CD4-positive, alpha-beta T cell treated with Interleukin-10 for 1 hour (primary cell): Measurements from ENCODE around the gene KIF16B.

Source experiments
- DNase-seq: peaks from one replicate; pipeline ENCODE4 v3.0.0-alpha.2; 2020

KIF16B gene

DNA sequence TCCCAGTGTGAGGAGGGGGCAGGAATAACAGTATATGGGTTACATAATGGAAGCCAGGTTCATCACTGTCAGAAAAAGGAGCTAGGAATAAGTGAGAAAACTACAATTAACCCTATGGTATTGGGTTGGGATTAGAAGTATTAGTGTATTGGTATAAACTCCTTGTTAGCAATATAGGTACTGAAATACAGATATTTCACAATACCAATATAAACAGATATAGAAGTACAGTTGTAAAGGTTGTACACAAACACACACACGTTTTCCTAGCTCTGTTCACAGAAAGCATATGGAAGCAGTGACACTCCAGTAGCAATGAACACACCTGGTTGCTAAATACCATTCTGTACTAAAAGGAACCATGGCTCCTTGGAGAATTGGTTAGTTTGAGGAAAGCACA, 148.5 kb downstream of the KIF16B start:
- no peak for DNase-seq

DNA sequence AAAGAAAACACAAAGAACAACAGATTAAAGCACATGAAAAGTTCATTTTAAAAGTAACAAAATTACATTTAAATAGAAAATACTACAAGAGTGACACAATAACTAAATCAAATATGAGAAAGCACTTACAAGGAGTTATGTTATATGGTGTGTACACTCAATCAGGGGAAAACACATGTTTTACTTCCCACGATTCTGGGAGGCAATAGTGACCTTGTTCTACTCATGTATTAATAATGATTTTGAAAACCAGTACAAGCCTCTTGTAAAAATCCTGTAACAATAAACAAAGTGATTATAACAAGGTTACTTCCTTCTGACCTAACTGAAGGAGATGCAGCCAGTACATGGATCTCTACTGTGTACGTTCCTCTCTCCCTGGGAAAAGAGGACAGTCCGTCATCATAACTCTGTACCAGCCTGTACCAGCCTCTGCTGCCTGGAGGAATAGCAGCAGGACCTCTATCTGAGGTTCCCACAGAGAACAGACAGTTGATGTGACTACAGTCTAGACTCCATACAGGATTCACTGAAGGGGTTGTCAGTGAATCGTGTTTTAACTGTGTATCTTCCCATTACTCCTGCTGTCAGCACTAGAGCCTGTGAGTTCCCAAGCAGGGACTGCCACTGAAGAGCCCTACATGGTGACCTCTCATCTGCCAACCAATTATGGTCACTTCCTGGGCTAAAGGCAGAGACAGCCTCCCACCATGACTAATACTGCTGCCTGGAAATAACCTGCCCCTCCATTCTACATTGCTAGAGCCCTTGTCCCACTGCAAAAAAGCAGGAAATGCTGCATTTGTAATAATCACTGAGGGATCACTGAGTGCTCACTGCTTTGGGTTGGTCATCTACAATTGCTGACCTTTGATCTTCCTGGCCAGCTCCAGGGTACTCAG, 149.7 kb downstream of the KIF16B start:
- no peak for DNase-seq

DNA sequence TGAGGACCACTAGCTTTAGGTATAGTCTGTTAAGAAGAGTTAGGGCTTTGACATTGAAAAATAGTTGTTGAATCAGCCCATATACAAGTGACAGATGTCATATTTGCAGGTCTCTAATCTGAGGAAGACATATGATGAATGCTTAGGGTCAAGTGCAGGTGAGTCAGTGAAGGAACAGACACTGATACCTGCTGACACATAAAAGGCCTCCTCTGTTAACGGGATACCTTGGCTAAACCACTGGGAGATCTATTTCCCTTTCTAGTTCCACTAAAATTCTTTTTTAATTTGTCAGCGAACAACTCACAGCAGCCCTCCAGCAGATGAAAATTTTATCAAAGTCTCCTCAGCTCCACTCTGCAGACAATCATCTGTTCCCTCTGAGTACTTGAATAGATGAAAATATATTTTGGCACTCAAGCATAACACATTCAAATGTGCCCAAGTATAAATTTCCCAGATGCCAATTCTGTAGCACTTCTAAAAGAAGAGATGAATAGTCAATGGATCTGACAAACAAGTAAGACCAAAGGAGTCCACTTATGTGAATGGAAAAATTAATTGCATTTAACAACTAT, 154.0 kb downstream of the KIF16B start:
- no peak for DNase-seq

DNA sequence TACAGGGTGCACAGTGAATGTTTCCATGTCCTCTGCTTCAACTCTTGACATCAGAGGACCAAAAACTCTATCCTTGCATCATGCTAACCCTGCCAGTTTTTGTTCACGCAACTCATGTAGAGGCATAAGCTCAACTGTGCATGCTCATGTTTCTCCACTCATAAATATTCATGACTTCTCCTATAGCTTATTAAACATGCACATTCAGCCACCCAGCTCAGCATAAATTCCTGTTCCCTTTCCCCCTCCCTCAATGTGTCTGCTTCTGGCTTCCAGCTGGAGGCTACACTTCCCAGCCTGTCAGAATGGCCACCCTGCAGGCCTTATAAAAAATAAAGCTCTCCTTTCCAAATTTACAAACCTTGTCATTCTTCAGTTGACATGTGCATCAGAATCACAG, 154.6 kb downstream of the KIF16B start:
- no peak for DNase-seq

DNA sequence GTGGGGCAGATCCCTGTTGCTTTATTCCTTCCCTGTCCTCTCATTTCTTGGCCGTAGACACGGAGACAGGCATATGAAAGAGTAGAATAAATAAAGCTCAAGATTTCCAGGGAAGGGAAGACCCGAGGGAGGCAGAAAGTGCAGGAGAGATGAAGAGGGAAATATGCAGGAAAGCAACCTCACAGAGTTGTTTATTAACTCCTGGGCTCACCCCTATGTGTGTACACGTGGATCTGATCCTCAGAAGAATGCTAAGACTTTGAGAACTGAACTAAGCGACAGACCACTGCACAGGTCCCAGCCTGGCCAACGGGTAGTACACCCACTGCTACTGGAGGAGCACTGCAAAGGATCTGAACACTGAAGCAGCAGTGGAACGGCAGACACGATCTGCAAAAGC, 156.2 kb downstream of the KIF16B start:
- DNase-seq: no peak

DNA sequence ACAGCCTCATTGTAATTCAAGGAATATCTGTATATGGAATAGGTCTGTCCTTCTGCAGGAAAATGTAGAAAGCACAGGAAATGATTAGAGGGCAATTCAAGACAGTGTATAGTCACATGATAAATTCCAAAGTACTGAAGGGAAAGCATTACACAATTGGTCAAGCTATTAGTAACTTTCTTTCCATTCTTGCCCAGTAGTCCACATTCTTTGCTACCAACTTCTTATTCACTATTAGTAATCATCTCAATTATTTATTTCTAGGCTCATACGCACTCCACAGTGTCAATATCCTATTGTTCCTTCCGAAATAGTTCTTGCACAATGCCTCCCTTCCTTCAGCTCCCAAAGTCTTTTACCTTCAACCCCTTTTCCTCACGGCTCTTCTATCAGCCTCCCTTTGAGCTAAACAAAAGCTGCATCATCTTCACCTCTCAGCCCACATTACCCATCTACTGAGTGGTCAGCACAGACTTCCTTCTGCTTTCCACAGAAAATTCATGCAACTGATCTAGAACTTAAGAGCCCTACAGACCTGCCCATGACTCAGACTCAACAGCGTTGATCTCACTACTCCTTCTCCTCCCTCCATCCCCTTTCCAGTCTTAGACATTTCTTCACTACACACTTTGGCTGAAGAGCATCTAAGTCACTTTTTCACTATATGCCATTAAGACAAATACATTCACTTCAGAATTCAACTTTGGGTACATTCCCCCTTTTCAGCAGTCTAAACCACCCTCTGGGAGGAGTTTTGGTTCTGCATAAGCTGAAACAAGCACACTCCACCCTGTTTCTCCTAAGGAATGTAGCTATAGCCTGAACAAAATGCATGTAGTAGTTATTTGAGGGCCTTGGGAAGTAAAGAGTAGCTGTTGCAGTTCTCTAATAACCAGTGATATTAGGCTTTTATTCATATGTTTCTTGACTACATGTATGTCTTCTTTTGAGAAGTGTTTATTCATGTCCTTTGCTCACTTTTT, 157.9 kb downstream of the KIF16B start:
- DNase-seq: no peak

DNA sequence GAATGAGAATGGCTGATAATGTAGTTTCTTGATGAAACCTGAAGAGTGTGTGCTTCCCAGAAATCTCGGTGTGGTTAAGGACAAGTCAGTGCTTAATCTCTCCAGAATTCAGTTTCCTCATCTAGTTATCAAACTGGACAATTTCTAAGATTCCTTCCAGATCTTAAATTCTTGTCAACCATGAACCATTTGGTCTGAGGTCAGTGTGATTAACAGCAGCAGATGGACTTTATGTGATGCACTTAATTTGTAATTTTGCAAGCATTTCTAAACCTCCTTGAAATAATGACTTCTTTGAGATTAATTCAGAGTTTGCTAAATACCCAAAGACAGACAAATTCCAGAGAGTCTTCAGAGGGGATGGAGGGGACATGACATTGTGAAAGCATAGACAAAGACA, 160.3 kb downstream of the KIF16B start:
- no peak for DNase-seq

DNA sequence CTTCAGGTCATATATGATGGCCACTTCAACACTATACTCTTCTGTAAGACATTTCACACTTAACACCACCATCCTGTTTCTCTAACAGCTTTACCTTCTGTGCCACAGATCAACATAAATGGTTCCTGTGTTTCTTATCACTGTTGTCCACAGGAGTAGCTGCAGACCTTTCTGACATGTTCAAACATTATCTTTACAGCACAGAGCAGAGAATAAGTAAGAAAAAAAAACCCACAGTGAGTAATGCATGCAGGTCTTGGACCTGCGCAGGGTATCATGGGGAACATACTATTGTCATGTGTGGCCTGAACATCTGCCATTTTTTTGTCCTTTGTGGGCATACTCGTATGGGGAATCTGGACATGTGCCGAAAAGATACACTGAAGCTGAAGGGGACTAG, 161.9 kb downstream of the KIF16B start:
- DNase-seq: no peak

DNA sequence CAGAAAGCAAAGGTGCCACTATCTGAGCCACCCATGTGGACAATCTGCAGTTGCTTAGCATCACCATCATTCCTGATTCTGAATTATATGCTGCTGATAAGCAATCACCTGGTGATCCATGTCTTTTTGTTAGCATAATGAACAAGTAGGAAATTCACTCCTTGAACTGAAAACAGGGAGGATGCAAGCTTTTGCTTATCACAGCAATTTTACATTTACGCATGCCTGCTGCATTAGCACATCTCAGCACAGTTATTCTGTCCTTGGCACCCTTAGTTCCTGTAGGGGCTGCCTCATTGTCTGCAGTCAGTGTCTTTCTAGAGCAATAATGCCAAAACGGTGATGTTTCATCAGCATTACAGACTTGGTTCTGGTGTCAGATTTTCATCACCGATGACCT, 162.6 kb downstream of the KIF16B start:
- no peak for DNase-seq

DNA sequence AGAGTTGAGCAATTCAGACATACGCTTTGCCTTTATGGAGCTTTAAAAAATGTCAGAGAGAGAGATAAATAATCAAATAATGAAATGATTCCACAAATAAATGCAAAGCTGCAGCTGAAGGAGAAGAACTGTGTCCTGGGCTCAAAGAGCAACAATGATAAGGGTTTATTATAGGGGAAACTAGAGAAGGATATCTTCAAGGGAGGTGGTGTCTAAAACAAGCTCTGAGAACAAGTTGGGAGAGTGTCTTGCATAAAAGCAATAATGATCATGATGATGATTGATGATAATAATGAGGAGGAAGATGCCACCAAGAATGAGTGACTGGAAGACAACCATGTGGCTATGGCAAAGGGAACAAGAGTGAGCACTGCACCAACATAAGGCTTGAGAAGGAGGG, 164.3 kb downstream of the KIF16B start:
- no peak for DNase-seq

DNA sequence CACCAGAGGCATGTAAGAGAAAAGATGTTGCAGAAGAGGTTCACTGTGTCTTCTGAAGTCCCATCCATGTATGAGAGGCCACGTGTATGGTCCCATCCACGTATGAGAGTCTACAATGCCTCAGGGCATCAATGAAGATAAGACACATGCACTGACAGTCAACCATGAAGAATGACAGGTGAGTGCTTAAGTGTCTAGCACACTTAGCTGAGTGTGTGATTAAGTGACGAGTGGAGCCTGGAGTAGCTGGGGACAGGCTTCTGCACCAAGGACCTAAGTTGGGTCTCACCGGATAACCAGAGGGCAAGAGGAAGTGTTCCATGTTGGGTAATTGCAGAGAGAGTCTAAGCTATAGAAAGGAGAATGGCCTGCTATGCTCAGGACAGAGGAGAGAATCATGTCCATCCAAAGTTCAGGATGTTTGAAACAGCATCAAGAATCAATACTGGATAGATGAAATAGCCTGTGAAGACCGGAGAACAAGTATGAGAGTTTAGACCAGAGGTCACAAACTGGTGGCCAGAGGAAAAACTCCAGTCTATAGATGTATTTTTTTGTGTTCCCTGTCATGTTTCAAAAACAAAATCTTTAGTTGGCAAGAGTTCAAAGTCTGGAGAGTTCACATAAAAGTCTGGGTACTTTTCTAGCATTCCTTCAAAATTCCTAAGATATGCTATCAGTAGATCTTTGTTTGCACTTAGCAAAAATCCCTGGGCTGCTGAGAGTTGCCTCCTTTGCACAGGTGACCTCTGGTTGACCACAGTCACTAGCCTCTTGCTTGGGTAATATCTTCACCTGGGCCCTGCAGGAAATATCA, 165.8 kb downstream of the KIF16B start:
- no peak for DNase-seq

DNA sequence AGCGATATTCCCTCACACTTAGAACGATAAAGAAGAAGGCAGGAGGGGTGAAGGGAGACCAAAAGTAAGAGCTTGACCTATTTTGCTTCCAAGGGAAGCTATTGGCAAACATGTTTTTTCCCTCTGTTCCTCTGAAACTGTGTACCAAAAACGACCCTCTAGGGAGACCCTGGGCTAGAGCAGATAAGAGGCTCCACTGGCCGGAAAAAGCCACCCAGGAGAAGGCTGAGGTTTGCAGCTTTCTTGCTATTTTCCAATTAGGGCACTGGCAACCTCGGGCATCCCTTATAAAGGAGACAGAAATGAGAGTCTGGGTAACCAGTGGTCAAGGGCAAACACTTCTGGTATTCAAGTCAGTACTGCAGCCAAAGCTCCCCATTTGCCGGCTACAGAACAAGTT, 168.0 kb downstream of the KIF16B start:
- DNase-seq: no peak

DNA sequence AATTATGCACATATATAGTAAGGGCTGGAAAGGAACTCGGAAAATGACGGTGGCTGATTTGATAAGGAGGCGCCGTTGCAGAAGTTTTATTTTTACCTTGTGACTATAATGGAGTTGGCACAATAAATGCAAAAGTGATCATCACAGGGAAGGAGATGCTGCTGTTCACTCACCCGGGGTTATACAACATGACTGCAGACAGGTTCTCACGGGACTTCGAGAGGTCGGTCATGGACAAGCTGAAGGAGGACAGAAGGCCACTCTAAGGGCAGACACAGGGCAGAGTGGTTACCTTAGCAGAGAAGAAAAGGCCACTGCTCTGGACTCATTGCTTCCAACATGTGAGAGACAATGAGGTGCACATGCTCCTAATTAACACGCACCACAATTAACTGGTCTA, 168.6 kb downstream of the KIF16B start:
- no peak for DNase-seq

DNA sequence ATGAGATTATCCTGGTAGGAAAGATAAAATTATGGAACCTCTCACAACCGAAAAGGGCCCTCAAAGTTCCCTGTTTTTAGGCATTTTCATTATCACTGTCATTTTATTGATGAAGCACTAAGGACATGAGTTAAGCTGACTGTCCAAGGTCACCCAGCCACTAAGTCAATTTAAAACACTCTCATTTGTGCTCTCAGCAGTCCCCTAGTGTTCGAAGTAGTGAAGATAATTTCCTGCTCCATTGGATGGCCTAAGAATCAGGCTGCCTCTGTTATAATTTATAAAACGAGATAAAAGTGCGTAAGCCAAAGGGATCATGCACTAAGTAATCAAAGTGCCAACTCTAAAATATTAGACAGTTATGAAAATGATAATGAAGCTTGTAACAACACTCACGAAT, 169.1 kb downstream of the KIF16B start:
- DNase-seq: no peak

DNA sequence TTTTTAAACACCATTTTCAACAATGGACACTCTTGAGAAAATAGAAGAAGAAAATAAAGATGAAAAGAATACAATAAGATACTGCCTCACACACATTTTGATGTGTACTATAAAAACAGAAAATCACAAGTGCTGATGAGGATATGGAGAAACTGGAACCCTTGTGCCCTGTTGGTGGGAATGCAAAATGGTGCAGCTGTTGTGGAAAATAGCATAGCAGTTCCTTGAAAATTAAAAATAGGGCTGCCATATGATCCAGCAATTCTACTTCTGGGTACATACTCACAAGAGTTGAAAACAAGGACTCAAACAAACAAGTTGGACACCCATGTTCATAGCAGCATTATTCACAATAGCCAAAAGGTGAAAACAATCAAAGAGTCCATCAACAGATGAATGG, 173.0 kb downstream of the KIF16B start:
- DNase-seq: no peak

DNA sequence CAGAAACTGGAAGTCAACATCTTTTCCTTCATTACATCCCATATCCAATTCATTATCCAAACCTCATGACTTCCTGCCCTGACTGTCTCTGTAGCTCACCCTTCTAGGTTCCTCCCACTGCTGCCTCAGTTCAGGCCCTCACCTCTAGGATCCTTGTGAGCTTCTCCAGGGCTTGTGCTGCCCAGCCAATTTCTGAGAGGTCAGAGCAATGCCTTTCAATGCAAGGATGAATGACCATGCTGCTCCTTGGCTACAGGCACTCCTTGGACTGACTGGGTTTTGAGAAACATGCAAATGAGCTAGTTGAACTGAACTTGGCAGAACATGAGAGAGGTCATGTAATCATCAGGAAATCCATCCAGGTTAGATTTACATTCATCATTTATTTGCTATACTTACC, 173.4 kb downstream of the KIF16B start:
- DNase-seq: no peak

DNA sequence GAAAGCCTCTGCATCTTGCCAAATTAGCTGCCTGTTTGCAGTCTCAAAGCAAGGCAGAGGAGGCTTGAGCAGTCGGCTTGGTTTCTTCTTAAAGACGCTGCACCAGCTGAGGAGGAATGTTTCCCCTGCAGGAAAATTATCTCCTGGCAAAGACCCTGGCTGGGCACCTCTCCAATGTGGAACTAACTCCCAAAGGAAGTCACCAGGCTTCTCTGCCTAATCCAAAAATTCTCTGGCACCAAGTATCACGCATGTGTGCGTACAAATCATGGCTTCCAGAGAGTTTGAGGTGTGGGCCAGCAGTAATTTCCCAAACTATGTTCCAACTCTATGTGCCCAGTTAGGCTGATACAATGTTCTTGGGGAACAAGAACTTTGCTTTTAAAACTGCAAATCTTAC, 176.2 kb downstream of the KIF16B start:
- DNase-seq: no peak

DNA sequence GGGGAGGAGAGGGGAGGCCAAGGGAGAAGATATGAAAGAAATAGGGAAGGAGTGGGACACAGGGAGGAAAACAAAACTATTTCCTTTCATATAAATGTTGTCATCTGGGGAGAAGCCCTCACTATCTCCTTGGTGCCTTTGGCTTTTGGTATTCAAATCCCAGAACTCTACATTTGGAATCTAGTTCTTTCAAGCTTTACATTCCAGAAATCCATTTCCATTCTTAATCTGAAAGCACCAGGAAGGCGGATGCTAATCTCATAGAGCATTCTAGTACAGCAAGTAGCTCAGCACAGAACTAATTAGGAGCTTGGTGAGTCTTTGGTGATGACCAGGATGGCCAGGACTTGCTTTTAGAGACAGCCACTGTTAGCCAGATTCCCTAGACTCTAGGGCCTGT, 177.9 kb downstream of the KIF16B start:
- DNase-seq: no peak

DNA sequence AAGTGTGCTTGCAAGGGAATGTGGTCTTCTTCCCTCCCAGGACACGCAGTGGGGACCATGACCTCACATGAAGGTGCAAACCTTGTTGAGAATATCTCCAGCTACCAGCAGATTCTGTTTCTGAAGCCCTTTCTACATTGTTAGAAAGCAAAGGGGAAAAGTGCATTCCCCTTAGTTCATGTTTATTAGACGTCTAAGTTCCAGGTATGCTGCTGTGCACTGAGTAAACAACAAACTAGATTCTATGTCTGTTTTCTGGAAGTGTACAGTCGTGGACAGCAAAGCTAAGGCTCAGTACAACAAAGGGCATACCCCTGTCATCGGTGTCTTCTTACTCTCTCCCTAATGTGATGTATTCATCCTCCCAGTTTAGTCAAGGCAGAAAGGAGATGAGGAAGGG, 178.5 kb downstream of the KIF16B start:
- no peak for DNase-seq

DNA sequence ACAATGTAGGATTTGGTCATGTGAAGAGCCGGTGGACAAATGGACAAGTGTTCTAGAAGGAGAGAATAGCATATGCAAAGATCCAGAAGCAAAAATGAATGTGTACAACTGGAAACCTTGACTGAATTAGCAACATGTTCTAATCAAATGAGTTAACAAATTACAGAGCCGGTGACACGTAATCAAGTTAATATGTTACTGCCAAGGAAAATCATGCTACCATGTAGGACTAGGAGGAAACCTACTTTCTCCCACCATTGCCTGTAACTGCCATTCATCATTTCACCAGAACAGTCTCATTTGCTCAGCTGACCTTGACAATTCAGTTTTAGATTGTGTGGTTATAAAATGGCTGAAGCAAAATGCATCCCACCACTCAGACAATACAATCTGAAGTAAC, 179.4 kb downstream of the KIF16B start:
- no peak for DNase-seq

DNA sequence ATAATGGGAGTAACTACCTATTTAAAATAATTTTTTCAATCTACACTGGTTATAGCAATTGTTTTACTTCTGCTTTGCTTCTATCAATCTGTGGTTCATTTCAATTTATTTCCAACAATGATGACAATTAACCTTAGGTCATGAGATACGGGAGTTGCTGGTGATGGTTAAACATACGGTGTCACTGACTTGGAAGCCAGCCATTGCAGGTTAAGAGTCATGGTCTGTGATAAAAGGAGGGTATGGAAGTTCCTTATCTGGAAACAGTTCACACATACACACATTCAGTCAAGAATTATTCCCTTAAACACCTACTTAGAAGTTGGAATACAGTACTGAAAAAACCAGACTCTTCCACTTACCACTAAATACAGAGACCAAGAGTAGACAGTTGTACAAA, 180.0 kb downstream of the KIF16B start:
- DNase-seq: no peak

DNA sequence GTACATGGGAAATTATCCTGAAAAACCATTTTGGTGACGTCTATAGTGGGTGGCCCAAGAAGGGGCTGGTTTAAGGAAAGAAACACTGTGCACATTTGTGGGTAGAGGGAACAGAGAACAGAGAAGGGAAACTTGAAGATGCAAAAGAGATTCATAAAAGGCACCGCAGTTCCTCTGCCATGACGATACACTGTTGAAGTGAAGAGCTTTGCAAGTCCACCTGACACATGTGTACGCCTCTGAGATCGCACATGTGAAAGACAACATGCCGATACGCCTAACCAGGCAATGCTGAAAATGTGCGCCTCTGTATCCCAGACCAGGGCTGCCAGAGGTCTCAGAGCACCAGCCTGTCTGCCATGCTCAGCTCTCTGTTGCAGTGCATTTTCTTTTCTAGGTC, 180.9 kb downstream of the KIF16B start:
- DNase-seq: no peak

DNA sequence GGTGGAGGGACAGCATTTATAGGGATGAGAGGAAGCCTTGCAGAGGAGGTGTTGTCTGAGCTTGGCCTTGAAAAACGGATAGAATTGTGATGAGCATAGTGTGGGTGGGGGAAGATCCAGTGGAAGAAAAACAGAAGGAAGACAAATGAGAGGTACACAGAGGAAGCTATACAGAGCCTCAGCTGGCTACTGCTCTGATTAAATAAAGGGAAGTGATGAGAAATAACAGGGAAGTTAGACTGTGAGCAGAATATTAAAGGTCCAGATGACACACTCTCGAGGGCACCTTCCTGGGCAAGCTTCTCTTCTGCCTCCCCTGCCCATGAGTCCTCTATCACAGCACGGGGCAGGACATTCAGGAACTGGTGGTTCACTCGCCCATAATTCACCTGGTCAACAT, 182.3 kb downstream of the KIF16B start:
- no peak for DNase-seq
